Stomach smooth muscle (tissue), 2 donors: ENCODE measurements around the gene TBC1D16.
"Not testable (repeated sequence)": the region's sequence is repeated elsewhere in the genome, so short reads cannot be mapped to it uniquely, and the experiment has no call there.

ENCODE experiments used
- H3K27ac ChIP-seq: one replicate; pipeline ENCODE4 v1.7.0; 2013; ENCODE audit warnings: mild to moderate bottlenecking, low read length, inconsistent platforms
- H3K27me3 ChIP-seq, 2 donors: one replicate each; pipeline ENCODE4 v1.7.0; 2013; ENCODE audit warnings: low read length in 2 of 2; ENCODE audit not compliant: insufficient read depth in 2 of 2, control insufficient read depth in 1 of 2
- H3K36me3 ChIP-seq, 2 donors: one replicate each; pipeline ENCODE4 v1.7.0; 2013; ENCODE audit warnings: low read length in 2 of 2; ENCODE audit not compliant: control insufficient read depth in 2 of 2, insufficient read depth in 2 of 2
- H3K4me1 ChIP-seq: one replicate; pipeline ENCODE4 v1.7.0; 2013; ENCODE audit warnings: low read length; ENCODE audit not compliant: control insufficient read depth, insufficient read depth
- H3K4me3 ChIP-seq, 2 donors: one replicate each; pipeline ENCODE4 v1.7.0; 2013; ENCODE audit warnings: low read length in 2 of 2
- H3K9ac ChIP-seq, 2 donors: one replicate each; pipeline ENCODE4 v1.7.0; 2013; ENCODE audit warnings: low read length in 2 of 2, mild to moderate bottlenecking in 1 of 2
- H3K9me3 ChIP-seq, 2 donors: one replicate each; pipeline ENCODE4 v1.7.0; 2013; ENCODE audit warnings: low read length in 2 of 2; ENCODE audit not compliant: control insufficient read depth in 2 of 2
- donor health status: healthy.
- donor health status: Pancreatic carcinoma.

Gene TBC1D16

GRCh38 chr17:80051681-80052080 lies 16.0 kb upstream of the TBC1D16 start:
- H3K4me1 ChIP-seq: no peaks in the 10 kb centered on the region
- H3K9me3 ChIP-seq: no peaks in the 10 kb centered on the region
- H3K36me3 ChIP-seq: peaks cover 9 to 18% of the 10 kb centered on the region in 2 donors

GRCh38 chr17:80050706-80051105 lies 15.0 kb upstream of the TBC1D16 start:
- Histone ChIP-seq H3K4me1 (no peaks in the 10 kb centered on the region), H3K4me3 (no peak overlapping the region), H3K36me3 (peaks cover 9 to 18% of the 10 kb centered on the region in 2 donors)

More at GRCh38 chr17:80051681-80052080, 16.0 kb upstream of the TBC1D16 start:
- Histone ChIP-seq H3K4me3 (no peak overlapping the region), H3K27me3 (no peaks in the 10 kb centered on the region), H3K27ac (no peak overlapping the region), H3K9ac (no peak overlapping the region)

GRCh38 chr17:80049986-80050385 lies 14.3 kb upstream of the TBC1D16 start:
- no peak overlapping the region for H3K4me3 ChIP-seq
- H3K9ac ChIP-seq: no peak overlapping the region
- no peak overlapping the region for H3K27ac ChIP-seq
- no peaks in the 10 kb centered on the region for H3K27me3 ChIP-seq
- H3K9me3 ChIP-seq: no peaks in the 10 kb centered on the region
- peaks cover 9 to 18% of the 10 kb centered on the region in 2 donors for H3K36me3 ChIP-seq
- no peaks in the 10 kb centered on the region for H3K4me1 ChIP-seq

More at GRCh38 chr17:80050706-80051105, 15.0 kb upstream of the TBC1D16 start:
- no peaks in the 10 kb centered on the region for H3K27me3 ChIP-seq
- no peaks in the 10 kb centered on the region for H3K9me3 ChIP-seq
- H3K9ac ChIP-seq: no peak overlapping the region
- no peak overlapping the region for H3K27ac ChIP-seq

- no peaks in the 10 kb centered on the region for H3K4me1 ChIP-seq
- no peaks in the 10 kb centered on the region for H3K27me3 ChIP-seq
- H3K4me3 ChIP-seq: no peak overlapping the region
- H3K27ac ChIP-seq: no peak overlapping the region
- no peak overlapping the region for H3K9ac ChIP-seq
- peaks cover 16 to 22% of the 10 kb centered on the region in 2 donors for H3K36me3 ChIP-seq
- no peaks in the 10 kb centered on the region for H3K9me3 ChIP-seq
Observed at GRCh38 chr17:80047176-80047575, 11.5 kb upstream of the TBC1D16 start.

GRCh38 chr17:80046709-80047108 lies 11.0 kb upstream of the TBC1D16 start:
- peaks cover 16 to 20% of the 10 kb centered on the region in 2 donors for H3K36me3 ChIP-seq
- H3K4me1 ChIP-seq, H3K9ac ChIP-seq, H3K9me3 ChIP-seq, H3K27me3 ChIP-seq, H3K4me3 ChIP-seq, H3K27ac ChIP-seq: not testable (repeated sequence)

- Histone ChIP-seq H3K9ac (no peak overlapping the region), H3K36me3 (peaks cover 18 to 21% of the 10 kb centered on the region in 2 donors), H3K9me3 (no peaks in the 10 kb centered on the region), H3K4me1 (no peaks in the 10 kb centered on the region), H3K4me3 (no peak overlapping the region), H3K27me3 (no peaks in the 10 kb centered on the region), H3K27ac (no peak overlapping the region)
Observed at GRCh38 chr17:80045703-80046102, 10.0 kb upstream of the TBC1D16 start.

- no peak overlapping the region for H3K27ac ChIP-seq
- no peaks in the 10 kb centered on the region for H3K9me3 ChIP-seq
- H3K4me1 ChIP-seq: no peaks in the 10 kb centered on the region
- no peaks in the 10 kb centered on the region for H3K27me3 ChIP-seq
- no peak overlapping the region for H3K4me3 ChIP-seq
- H3K9ac ChIP-seq: no peak overlapping the region
- H3K36me3 ChIP-seq: peaks cover 11 to 17% of the 10 kb centered on the region in 2 donors
Observed at GRCh38 chr17:80043963-80044362, 8.3 kb upstream of the TBC1D16 start.

GRCh38 chr17:80036715-80037477 lies 1.2 kb upstream of the TBC1D16 start:
- Histone ChIP-seq H3K9ac (peak overlapping the region; percentile 69 to 86), H3K4me1 (peaks cover 17% of the 10 kb centered on the region), H3K9me3 (no peaks in the 10 kb centered on the region), H3K27me3 (no peaks in the 10 kb centered on the region), H3K4me3 (peak overlapping the region; percentile 84 to 87), H3K27ac (peak overlapping the region; percentile 75), H3K36me3 (peaks cover 4 to 9% of the 10 kb centered on the region in 2 donors)

GRCh38 chr17:80035937-80036714 lies 454 bp upstream of the TBC1D16 start, which contains the start of gene CCDC40:
TSS of gene CCDC40 (plus strand) at chr17:80036642. CDS start at chr17:80036663, 21 bp downstream.
- no peaks in the 10 kb centered on the region for H3K9me3 ChIP-seq
- H3K36me3 ChIP-seq: peaks cover 4% of the 10 kb centered on the region in 2 donors
- peak within 1 kb of the TSS; percentile 79 to 86 for H3K9ac ChIP-seq
- H3K4me1 ChIP-seq: peaks cover 17% of the 10 kb centered on the region
- H3K4me3 ChIP-seq: peak within 1 kb of the TSS; percentile 84 to 87
- H3K27me3 ChIP-seq: no peaks in the 10 kb centered on the region
- peak within 1 kb of the TSS; percentile 75 for H3K27ac ChIP-seq

- Histone ChIP-seq H3K36me3 (peaks cover 0 to 2% of the 10 kb centered on the region in 2 donors), H3K9ac (peak overlapping the region; percentile 60 to 78), H3K9me3 (no peaks in the 10 kb centered on the region), H3K27ac (no peak overlapping the region), H3K4me1 (peaks cover 21% of the 10 kb centered on the region), H3K4me3 (peak overlapping the region; percentile 69 to 81), H3K27me3 (no peaks in the 10 kb centered on the region)
Observed at GRCh38 chr17:80034791-80035686, 633 bp downstream of the TBC1D16 start.
